Effector memory CD4-positive, alpha-beta T cell (primary cell): ENCODE data around the gene ATP6AP1.
A peak's percentile ranks its signal among the peaks of the same experiment; 100 is the strongest.

Source experiments
- DNase-seq, 3 donors: peaks; one replicate each; pipeline ENCODE4 v3.0.0-alpha.2; 2020
- H3K27ac ChIP-seq: 2 replicates; pipeline ENCODE4 v1.7.0; 2013; ENCODE audit warnings: mild to moderate bottlenecking, low read length, moderate library complexity; ENCODE audit not compliant: insufficient read depth, poor library complexity, severe bottlenecking
- H3K27me3 ChIP-seq: replicated peaks from 2 replicates; pipeline ENCODE4 v1.7.0; 2013; ENCODE audit warnings: mild to moderate bottlenecking, low read length; ENCODE audit not compliant: insufficient read depth, control insufficient read depth, poor library complexity, severe bottlenecking
- H3K36me3 ChIP-seq: 2 replicates; pipeline ENCODE4 v1.7.0; 2013; ENCODE audit warnings: mild to moderate bottlenecking, low read length, moderate library complexity; ENCODE audit not compliant: control insufficient read depth, insufficient read depth
- H3K4me1 ChIP-seq: 2 replicates; pipeline ENCODE4 v1.7.0; 2013; ENCODE audit warnings: low read length, mild to moderate bottlenecking; ENCODE audit not compliant: control insufficient read depth, insufficient read depth, poor library complexity, severe bottlenecking
- H3K4me3 ChIP-seq: 2 replicates; pipeline ENCODE4 v1.7.0; 2013; ENCODE audit warnings: low read length, low read depth, mild to moderate bottlenecking; ENCODE audit not compliant: insufficient read depth, poor library complexity, severe bottlenecking
- H3K9me3 ChIP-seq: 2 replicates; pipeline ENCODE4 v1.7.0; 2013; ENCODE audit warnings: mild to moderate bottlenecking, low read length, moderate library complexity; ENCODE audit not compliant: control insufficient read depth

ATP6AP1 gene

GRCh38 chrX:154430479-154430878, 2.0 kb downstream of the ATP6AP1 start:
- DNase-seq = no peak
- H3K4me3 ChIP-seq = no peak overlapping the region
- no peak overlapping the region for H3K27ac ChIP-seq
- no peaks in the 10 kb centered on the region for H3K27me3 ChIP-seq
- H3K36me3 ChIP-seq = peaks cover 12% of the 10 kb centered on the region
- H3K9me3 ChIP-seq = no peaks in the 10 kb centered on the region
- peaks cover 3% of the 10 kb centered on the region for H3K4me1 ChIP-seq

- no peak for DNase-seq
- H3K36me3 ChIP-seq = peaks cover 12% of the 10 kb centered on the region
- H3K4me1 ChIP-seq = peaks cover 3% of the 10 kb centered on the region
- H3K4me3 ChIP-seq = no peak overlapping the region
- H3K9me3 ChIP-seq = no peaks in the 10 kb centered on the region
- H3K27me3 ChIP-seq = no peaks in the 10 kb centered on the region
- no peak overlapping the region for H3K27ac ChIP-seq
Measured at GRCh38 chrX:154430916-154431315, 2.4 kb downstream of the ATP6AP1 start.

GRCh38 chrX:154431341-154431740, 2.9 kb downstream of the ATP6AP1 start:
- no peak overlapping the region for H3K27ac ChIP-seq
- no peaks in the 10 kb centered on the region for H3K27me3 ChIP-seq
- H3K4me1 ChIP-seq = peaks cover 3% of the 10 kb centered on the region
- DNase-seq = no peak
- no peak overlapping the region for H3K4me3 ChIP-seq
- no peaks in the 10 kb centered on the region for H3K9me3 ChIP-seq
- peaks cover 12% of the 10 kb centered on the region for H3K36me3 ChIP-seq

- no peaks in the 10 kb centered on the region for H3K9me3 ChIP-seq
- peaks cover 12% of the 10 kb centered on the region for H3K36me3 ChIP-seq
- no peak for DNase-seq
- H3K4me1 ChIP-seq = peaks cover 3% of the 10 kb centered on the region
- H3K27me3 ChIP-seq = no peaks in the 10 kb centered on the region
- no peak overlapping the region for H3K27ac ChIP-seq
- H3K4me3 ChIP-seq = no peak overlapping the region
Measured at GRCh38 chrX:154432210-154432609, 3.7 kb downstream of the ATP6AP1 start.

GRCh38 chrX:154433605-154434004, 5.1 kb downstream of the ATP6AP1 start:
- peaks cover 7% of the 10 kb centered on the region for H3K4me1 ChIP-seq

GRCh38 chrX:154434394-154435168, 6.1 kb downstream of the ATP6AP1 start:
- DNase-seq = no peak
- H3K4me1 ChIP-seq = peaks cover 7% of the 10 kb centered on the region
- H3K36me3 ChIP-seq = peaks cover 12% of the 10 kb centered on the region

More at GRCh38 chrX:154433605-154434004, 5.1 kb downstream of the ATP6AP1 start:
- H3K36me3 ChIP-seq = peaks cover 12% of the 10 kb centered on the region
- H3K27me3 ChIP-seq = no peaks in the 10 kb centered on the region
- no peak for DNase-seq
- H3K9me3 ChIP-seq = no peaks in the 10 kb centered on the region
- no peak overlapping the region for H3K4me3 ChIP-seq
- no peak overlapping the region for H3K27ac ChIP-seq

GRCh38 chrX:154435171-154435733, 6.8 kb downstream of the ATP6AP1 start:
- Histone ChIP-seq H3K4me3 (no peak overlapping the region), H3K9me3 (no peaks in the 10 kb centered on the region), H3K36me3 (peaks cover 14% of the 10 kb centered on the region), H3K27ac (no peak overlapping the region), H3K4me1 (peaks cover 7% of the 10 kb centered on the region), H3K27me3 (no peaks in the 10 kb centered on the region)
- DNase-seq = no peak

More at GRCh38 chrX:154434394-154435168, 6.1 kb downstream of the ATP6AP1 start:
- H3K27me3 ChIP-seq = no peaks in the 10 kb centered on the region
- no peaks in the 10 kb centered on the region for H3K9me3 ChIP-seq
- no peak overlapping the region for H3K27ac ChIP-seq
- no peak overlapping the region for H3K4me3 ChIP-seq

GRCh38 chrX:154436374-154436982, 8.0 kb downstream of the ATP6AP1 start:
- H3K4me3 ChIP-seq = no peak overlapping the region
- no peaks in the 10 kb centered on the region for H3K9me3 ChIP-seq
- H3K36me3 ChIP-seq = peaks cover 14% of the 10 kb centered on the region
- DNase-seq = peak; percentile 46 to 56 (median 52)
- peak overlapping the region; percentile 68 for H3K27ac ChIP-seq
- no peaks in the 10 kb centered on the region for H3K27me3 ChIP-seq
- peaks cover 7% of the 10 kb centered on the region for H3K4me1 ChIP-seq

GRCh38 chrX:154436983-154437752, 8.7 kb downstream of the ATP6AP1 start, which contains the start of gene GDI1:
Gene GDI1 (plus strand): TSS chrX:154437154. CDS start chrX:154437255, 101 bp downstream.
- Histone ChIP-seq H3K36me3 (peaks cover 9% of the 10 kb centered on the region), H3K27me3 (no peaks in the 10 kb centered on the region), H3K27ac (peak within 1 kb of the TSS; percentile 68), H3K4me1 (peaks cover 7% of the 10 kb centered on the region), H3K4me3 (peak within 1 kb of the TSS; percentile 57), H3K9me3 (no peaks in the 10 kb centered on the region)
- peak; percentile 45 to 62 (median 59) for DNase-seq
